GM23248 (cell line): ENCODE results near the gene LRIF1.

Source experiments
- EZH2 ChIP-seq: fragments of 200-600 bp; sonication (generic); IDR thresholded peaks from 2 replicates; pipeline ENCODE4 v1.6.1; 2018; ENCODE audit warnings: antibody characterized with exemption, mild to moderate bottlenecking; ENCODE audit not compliant: insufficient read depth, poor library complexity, severe bottlenecking
- EZH2phosphoT487 ChIP-seq: fragments of 200-600 bp; sonication (generic); IDR thresholded peaks from 2 replicates; pipeline ENCODE4 v1.6.1; 2018; ENCODE audit warnings: antibody characterized with exemption, moderate library complexity, mild to moderate bottlenecking, low read depth; ENCODE audit not compliant: insufficient read depth

GRCh38 chr1:110956586-110956985 lies 7.1 kb downstream of the LRIF1 start:
- TF ChIP-seq EZH2, result no peak
- no peak for TF ChIP-seq EZH2phosphoT487
